HEK293 (cell line): ENCODE results near the gene PRUNE2.
A peak's percentile ranks its signal among the peaks of the same experiment; 100 is the strongest.

Experiments used
- CTCF ChIA-PET: fragments of 350-600 bp; formaldehyde crosslinking; extraction: SDS; loops from one replicate; lab custom pipeline; 2021; ENCODE audit warnings: antibody characterized with exemption; lab: Yijun Ruan, JAX
- POLR2A ChIA-PET: fragments of 300-600 bp; formaldehyde crosslinking; extraction: SDS; loops from one replicate; lab custom pipeline; 2020; ENCODE audit warnings: antibody characterized with exemption, inconsistent platforms; lab: Yijun Ruan, JAX
- H3K27ac ChIP-seq: fragments of 200-500 bp; sonication (Bioruptor generic); 2 replicates; pipeline ENCODE4 v1.5.1; 2014; ENCODE audit warnings: low read depth, low read length, control low read depth, inconsistent platforms; ENCODE audit errors: extremely low read depth
- H3K36me3 ChIP-seq, 2 experiments: fragments of 200-500 bp in 1 of 2; sonication (Bioruptor generic) in 1 of 2; 1 replicate in 1 of 2; 2 replicates in 1 of 2; pipeline ENCODE4 v1.5.1; 2014 to 2017; ENCODE audit warnings: inconsistent platforms in 2 of 2, low read length in 2 of 2; ENCODE audit not compliant: control insufficient read depth in 2 of 2, insufficient read depth in 1 of 2
- H3K4me1 ChIP-seq: fragments of 200-500 bp; sonication (Bioruptor generic); 2 replicates; pipeline ENCODE4 v1.5.1; 2014; ENCODE audit warnings: mild to moderate bottlenecking, low read length, inconsistent platforms; ENCODE audit not compliant: control insufficient read depth, insufficient read depth
- H3K4me3 ChIP-seq: 2 replicates; pipeline ENCODE4 v1.5.1; 2011; ENCODE audit warnings: low read depth, mild to moderate bottlenecking, control low read depth, low read length, moderate library complexity
- H3K9me3 ChIP-seq: fragments of 200-500 bp; sonication (Bioruptor generic); 2 replicates; pipeline ENCODE4 v1.5.1; 2014; ENCODE audit warnings: low read depth, low read length, inconsistent platforms; ENCODE audit not compliant: control insufficient read depth, insufficient read depth
- BCL6B ChIP-seq: fragments of 450-650 bp; formaldehyde crosslinking; IDR thresholded peaks from 2 replicates; pipeline ENCODE4 v1.5.1; 2017; ENCODE audit warnings: missing biosample characterization, missing genetic modification characterization
- FEZF1 ChIP-seq: fragments of 450-650 bp; formaldehyde crosslinking; IDR thresholded peaks from 2 replicates; pipeline ENCODE4 v1.5.1; 2016; ENCODE audit warnings: missing biosample characterization, missing genetic modification characterization
- HOXD13 ChIP-seq: sonication (generic); formaldehyde crosslinking; IDR thresholded peaks from 2 replicates; pipeline ENCODE4 v1.8.0; 2022; ENCODE audit warnings: missing genetic modification reagents, borderline replicate concordance
- OSR2 ChIP-seq: fragments of 450-650 bp; formaldehyde crosslinking; IDR thresholded peaks from 2 replicates; pipeline ENCODE4 v1.5.1; 2016; ENCODE audit warnings: missing biosample characterization, missing genetic modification characterization
- PRDM10 ChIP-seq: fragments of 450-650 bp; formaldehyde crosslinking; IDR thresholded peaks from 2 replicates; pipeline ENCODE4 v1.5.1; 2016; ENCODE audit warnings: missing biosample characterization, missing genetic modification characterization
- SCRT1 ChIP-seq: fragments of 450-650 bp; formaldehyde crosslinking; IDR thresholded peaks from 2 replicates; pipeline ENCODE4 v1.5.1; 2016; ENCODE audit warnings: missing biosample characterization, missing genetic modification characterization, borderline replicate concordance
- ZEB2 ChIP-seq: fragments of 450-650 bp; formaldehyde crosslinking; IDR thresholded peaks from 2 replicates; pipeline ENCODE4 v1.5.1; 2016; ENCODE audit warnings: missing biosample characterization, missing genetic modification characterization
- ZNF133 ChIP-seq: fragments of 450-650 bp; formaldehyde crosslinking; IDR thresholded peaks from 2 replicates; pipeline ENCODE4 v1.5.1; 2016; ENCODE audit warnings: missing biosample characterization, missing genetic modification characterization
- ZNF2 ChIP-seq: fragments of 450-650 bp; formaldehyde crosslinking; IDR thresholded peaks from 2 replicates; pipeline ENCODE4 v1.5.1; 2016; ENCODE audit warnings: missing biosample characterization, missing genetic modification characterization
- ZNF23 ChIP-seq: fragments of 450-650 bp; formaldehyde crosslinking; IDR thresholded peaks from 2 replicates; pipeline ENCODE4 v1.5.1; 2016; ENCODE audit warnings: missing biosample characterization, missing genetic modification characterization, borderline replicate concordance
- ZNF354C ChIP-seq: fragments of 450-650 bp; formaldehyde crosslinking; IDR thresholded peaks from 2 replicates; pipeline ENCODE4 v1.5.1; 2016; ENCODE audit warnings: missing biosample characterization, missing genetic modification characterization, low read depth, borderline replicate concordance
- ZNF394 ChIP-seq: fragments of 450-650 bp; formaldehyde crosslinking; IDR thresholded peaks from 2 replicates; pipeline ENCODE4 v1.5.1; 2016; ENCODE audit warnings: missing biosample characterization, missing genetic modification characterization, mild to moderate bottlenecking, moderate library complexity, borderline replicate concordance
- ZNF501 ChIP-seq: fragments of 450-650 bp; formaldehyde crosslinking; IDR thresholded peaks from 2 replicates; pipeline ENCODE4 v1.5.1; 2016; ENCODE audit warnings: missing biosample characterization, missing genetic modification characterization
- ZNF792 ChIP-seq: fragments of 450-650 bp; formaldehyde crosslinking; IDR thresholded peaks from 2 replicates; pipeline ENCODE4 v1.5.1; 2016; ENCODE audit warnings: missing biosample characterization, missing genetic modification characterization
- ZSCAN30 ChIP-seq: fragments of 450-650 bp; IDR thresholded peaks from 2 replicates; pipeline ENCODE4 v1.5.1; 2018; ENCODE audit warnings: missing biosample characterization, mild to moderate bottlenecking, missing genetic modification characterization, moderate library complexity
- ZXDB ChIP-seq: fragments of 450-650 bp; formaldehyde crosslinking; IDR thresholded peaks from 2 replicates; pipeline ENCODE4 v1.5.1; 2016; ENCODE audit warnings: missing biosample characterization, missing genetic modification characterization
- TF ChIP-seq, protein P1 (sequence below): fragments of 450-650 bp; formaldehyde crosslinking; IDR thresholded peaks from 2 replicates; pipeline ENCODE4 v1.5.1; 2017; ENCODE audit warnings: missing biosample characterization, missing genetic modification characterization
- TF ChIP-seq, protein P2 (sequence below): fragments of 450-650 bp; formaldehyde crosslinking; conservative IDR thresholded peaks from 2 replicates; pipeline ENCODE4 v1.5.1; 2016; ENCODE audit warnings: low read depth, missing biosample characterization, missing genetic modification characterization
- TF ChIP-seq, protein P3 (sequence below): fragments of 450-650 bp; formaldehyde crosslinking; IDR thresholded peaks from 2 replicates; pipeline ENCODE4 v1.5.1; 2017; ENCODE audit warnings: missing biosample characterization, missing genetic modification characterization
- TF ChIP-seq, protein P4 (sequence below): fragments of 450-650 bp; formaldehyde crosslinking; IDR thresholded peaks from 2 replicates; pipeline ENCODE4 v1.5.1; 2016; ENCODE audit warnings: missing biosample characterization, missing genetic modification characterization

Gene PRUNE2

GRCh38 chr9:76664120-76664519, 241.8 kb downstream of the PRUNE2 start (continued):
- TF ChIP-seq ZNF23 (tag by site-specific recombination) (no peak), ZNF354C (no peak), ZNF2 (tag by site-specific recombination) (no peak), ZNF792 (tag by site-specific recombination) (no peak)

DNA sequence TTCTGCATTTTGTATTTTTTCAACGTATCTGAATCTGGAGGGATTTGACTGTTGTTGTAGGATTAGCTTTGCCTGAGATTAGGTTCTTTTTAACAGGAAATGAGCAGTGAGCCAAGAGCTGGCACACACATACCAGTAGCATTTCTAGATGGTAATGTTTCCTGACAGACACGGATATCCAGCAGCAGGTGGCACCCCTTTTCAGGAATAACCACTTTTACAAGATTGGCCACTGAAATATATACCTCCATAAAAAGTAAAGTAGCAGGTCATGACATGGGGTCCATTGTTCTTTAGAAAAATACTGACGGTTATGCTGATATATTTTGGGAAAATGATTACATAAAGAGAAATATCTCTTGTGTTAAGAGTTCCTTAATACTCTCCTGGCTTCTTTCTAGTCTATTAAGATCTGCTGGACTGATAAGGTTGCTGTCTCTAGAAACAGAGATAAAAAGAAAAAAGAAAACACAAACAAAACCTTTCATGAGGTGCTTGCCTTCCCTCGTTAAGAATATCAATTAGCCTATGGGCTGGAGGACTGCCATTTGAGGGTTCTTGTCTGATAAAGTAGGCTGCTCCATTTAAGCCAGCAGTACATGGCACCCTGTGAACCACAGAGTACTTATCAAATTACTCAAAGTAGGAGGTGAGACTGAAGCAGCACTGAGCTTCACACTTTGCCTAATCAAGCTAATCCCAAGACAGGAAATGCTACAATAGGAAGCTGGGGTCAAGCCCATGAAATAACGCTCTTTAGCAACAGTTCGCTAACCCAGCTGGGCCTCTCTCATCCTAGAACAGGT, 243.2 kb downstream of the PRUNE2 start:
- ChIA-PET POLR2A (interaction anchor here (0.7 to 1.6 kb wide), 2 partner anchors 14 to 204 kb away, joined by 3 read pairs; partner anchors contain the start of gene GCNT1), CTCF (interaction anchor here (0.6 to 1.4 kb wide), 8 partner anchors 39 to 468 kb away, joined by 3 to 6 read pairs (median 4); no protein-coding TSS in a partner anchor)
- peak overlapping the region; percentile 54; the same call in 1 of the 2 replicates for H3K27ac ChIP-seq
- H3K4me3 ChIP-seq, result no peak overlapping the region
- peaks cover 9% of the 10 kb centered on the region for H3K4me1 ChIP-seq
- H3K9me3 ChIP-seq, result no peaks in the 10 kb centered on the region
- H3K36me3 ChIP-seq, result no peaks in the 10 kb centered on the region
- peak; percentile 76 for TF ChIP-seq BCL6B (tag by site-specific recombination)
- TF ChIP-seq OSR2 (tag by site-specific recombination), result peak; percentile 79
- no peak for TF ChIP-seq ZEB2 (tag by site-specific recombination)
- TF ChIP-seq, protein P1, sequence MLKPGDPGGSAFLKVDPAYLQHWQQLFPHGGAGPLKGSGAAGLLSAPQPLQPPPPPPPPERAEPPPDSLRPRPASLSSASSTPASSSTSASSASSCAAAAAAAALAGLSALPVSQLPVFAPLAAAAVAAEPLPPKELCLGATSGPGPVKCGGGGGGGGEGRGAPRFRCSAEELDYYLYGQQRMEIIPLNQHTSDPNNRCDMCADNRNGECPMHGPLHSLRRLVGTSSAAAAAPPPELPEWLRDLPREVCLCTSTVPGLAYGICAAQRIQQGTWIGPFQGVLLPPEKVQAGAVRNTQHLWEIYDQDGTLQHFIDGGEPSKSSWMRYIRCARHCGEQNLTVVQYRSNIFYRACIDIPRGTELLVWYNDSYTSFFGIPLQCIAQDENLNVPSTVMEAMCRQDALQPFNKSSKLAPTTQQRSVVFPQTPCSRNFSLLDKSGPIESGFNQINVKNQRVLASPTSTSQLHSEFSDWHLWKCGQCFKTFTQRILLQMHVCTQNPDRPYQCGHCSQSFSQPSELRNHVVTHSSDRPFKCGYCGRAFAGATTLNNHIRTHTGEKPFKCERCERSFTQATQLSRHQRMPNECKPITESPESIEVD (tag by site-specific recombination), result peak; percentile 88
- TF ChIP-seq FEZF1 (tag by site-specific recombination), result peak; percentile 93
- peak; percentile 61 for TF ChIP-seq PRDM10 (tag by site-specific recombination)
- TF ChIP-seq ZNF501, result no peak
- TF ChIP-seq, protein P2, sequence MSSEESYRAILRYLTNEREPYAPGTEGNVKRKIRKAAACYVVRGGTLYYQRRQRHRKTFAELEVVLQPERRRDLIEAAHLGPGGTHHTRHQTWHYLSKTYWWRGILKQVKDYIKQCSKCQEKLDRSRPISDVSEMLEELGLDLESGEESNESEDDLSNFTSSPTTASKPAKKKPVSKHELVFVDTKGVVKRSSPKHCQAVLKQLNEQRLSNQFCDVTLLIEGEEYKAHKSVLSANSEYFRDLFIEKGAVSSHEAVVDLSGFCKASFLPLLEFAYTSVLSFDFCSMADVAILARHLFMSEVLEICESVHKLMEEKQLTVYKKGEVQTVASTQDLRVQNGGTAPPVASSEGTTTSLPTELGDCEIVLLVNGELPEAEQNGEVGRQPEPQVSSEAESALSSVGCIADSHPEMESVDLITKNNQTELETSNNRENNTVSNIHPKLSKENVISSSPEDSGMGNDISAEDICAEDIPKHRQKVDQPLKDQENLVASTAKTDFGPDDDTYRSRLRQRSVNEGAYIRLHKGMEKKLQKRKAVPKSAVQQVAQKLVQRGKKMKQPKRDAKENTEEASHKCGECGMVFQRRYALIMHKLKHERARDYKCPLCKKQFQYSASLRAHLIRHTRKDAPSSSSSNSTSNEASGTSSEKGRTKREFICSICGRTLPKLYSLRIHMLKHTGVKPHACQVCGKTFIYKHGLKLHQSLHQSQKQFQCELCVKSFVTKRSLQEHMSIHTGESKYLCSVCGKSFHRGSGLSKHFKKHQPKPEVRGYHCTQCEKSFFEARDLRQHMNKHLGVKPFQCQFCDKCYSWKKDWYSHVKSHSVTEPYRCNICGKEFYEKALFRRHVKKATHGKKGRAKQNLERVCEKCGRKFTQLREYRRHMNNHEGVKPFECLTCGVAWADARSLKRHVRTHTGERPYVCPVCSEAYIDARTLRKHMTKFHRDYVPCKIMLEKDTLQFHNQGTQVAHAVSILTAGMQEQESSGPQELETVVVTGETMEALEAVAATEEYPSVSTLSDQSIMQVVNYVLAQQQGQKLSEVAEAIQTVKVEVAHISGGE (tag by site-specific recombination), result 0 out of 2 replicates have a peak, but pooled peaks have one; percentile 14
- TF ChIP-seq, protein P3, sequence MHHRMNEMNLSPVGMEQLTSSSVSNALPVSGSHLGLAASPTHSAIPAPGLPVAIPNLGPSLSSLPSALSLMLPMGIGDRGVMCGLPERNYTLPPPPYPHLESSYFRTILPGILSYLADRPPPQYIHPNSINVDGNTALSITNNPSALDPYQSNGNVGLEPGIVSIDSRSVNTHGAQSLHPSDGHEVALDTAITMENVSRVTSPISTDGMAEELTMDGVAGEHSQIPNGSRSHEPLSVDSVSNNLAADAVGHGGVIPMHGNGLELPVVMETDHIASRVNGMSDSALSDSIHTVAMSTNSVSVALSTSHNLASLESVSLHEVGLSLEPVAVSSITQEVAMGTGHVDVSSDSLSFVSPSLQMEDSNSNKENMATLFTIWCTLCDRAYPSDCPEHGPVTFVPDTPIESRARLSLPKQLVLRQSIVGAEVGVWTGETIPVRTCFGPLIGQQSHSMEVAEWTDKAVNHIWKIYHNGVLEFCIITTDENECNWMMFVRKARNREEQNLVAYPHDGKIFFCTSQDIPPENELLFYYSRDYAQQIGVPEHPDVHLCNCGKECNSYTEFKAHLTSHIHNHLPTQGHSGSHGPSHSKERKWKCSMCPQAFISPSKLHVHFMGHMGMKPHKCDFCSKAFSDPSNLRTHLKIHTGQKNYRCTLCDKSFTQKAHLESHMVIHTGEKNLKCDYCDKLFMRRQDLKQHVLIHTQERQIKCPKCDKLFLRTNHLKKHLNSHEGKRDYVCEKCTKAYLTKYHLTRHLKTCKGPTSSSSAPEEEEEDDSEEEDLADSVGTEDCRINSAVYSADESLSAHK (tag by site-specific recombination), result 0 out of 2 replicates have a peak, but pooled peaks have one; percentile 20
- TF ChIP-seq, protein P4, sequence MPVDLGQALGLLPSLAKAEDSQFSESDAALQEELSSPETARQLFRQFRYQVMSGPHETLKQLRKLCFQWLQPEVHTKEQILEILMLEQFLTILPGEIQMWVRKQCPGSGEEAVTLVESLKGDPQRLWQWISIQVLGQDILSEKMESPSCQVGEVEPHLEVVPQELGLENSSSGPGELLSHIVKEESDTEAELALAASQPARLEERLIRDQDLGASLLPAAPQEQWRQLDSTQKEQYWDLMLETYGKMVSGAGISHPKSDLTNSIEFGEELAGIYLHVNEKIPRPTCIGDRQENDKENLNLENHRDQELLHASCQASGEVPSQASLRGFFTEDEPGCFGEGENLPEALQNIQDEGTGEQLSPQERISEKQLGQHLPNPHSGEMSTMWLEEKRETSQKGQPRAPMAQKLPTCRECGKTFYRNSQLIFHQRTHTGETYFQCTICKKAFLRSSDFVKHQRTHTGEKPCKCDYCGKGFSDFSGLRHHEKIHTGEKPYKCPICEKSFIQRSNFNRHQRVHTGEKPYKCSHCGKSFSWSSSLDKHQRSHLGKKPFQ, result peak; percentile 97
- TF ChIP-seq ZSCAN30 (tag by site-specific recombination), result peak; percentile 16; the same call in 1 of the 2 replicates
- peak; percentile 69 for TF ChIP-seq ZXDB (tag by site-specific recombination)
- TF ChIP-seq HOXD13 (CRISPR knock-in tag), result peak; percentile 17; the same call in 1 of the 2 replicates
- no peak for TF ChIP-seq ZNF133 (tag by site-specific recombination)
- peak; percentile 76; the same call in 1 of the 2 replicates for TF ChIP-seq SCRT1 (tag by site-specific recombination)
- TF ChIP-seq ZNF394 (tag by site-specific recombination), result 0 out of 2 replicates have a peak, but pooled peaks have one; percentile 27
